HL-60 (cell line): Measurements from ENCODE around the gene VPS18.

Source experiments
- GABPA ChIP-seq: IDR thresholded peaks from 2 replicates; pipeline ENCODE4 v1.6.1; 2012; ENCODE audit warnings: low read depth
- POLR2AphosphoS5 ChIP-seq: IDR thresholded peaks from 2 replicates; pipeline ENCODE4 v1.6.1; 2012; ENCODE audit warnings: low read depth
- TF ChIP-seq, protein P1 (sequence below): IDR thresholded peaks from one replicate; pipeline ENCODE4 v1.5.1; 2011; ENCODE audit warnings: low read length, control low read depth, inconsistent platforms; ENCODE audit not compliant: insufficient read depth

DNA sequence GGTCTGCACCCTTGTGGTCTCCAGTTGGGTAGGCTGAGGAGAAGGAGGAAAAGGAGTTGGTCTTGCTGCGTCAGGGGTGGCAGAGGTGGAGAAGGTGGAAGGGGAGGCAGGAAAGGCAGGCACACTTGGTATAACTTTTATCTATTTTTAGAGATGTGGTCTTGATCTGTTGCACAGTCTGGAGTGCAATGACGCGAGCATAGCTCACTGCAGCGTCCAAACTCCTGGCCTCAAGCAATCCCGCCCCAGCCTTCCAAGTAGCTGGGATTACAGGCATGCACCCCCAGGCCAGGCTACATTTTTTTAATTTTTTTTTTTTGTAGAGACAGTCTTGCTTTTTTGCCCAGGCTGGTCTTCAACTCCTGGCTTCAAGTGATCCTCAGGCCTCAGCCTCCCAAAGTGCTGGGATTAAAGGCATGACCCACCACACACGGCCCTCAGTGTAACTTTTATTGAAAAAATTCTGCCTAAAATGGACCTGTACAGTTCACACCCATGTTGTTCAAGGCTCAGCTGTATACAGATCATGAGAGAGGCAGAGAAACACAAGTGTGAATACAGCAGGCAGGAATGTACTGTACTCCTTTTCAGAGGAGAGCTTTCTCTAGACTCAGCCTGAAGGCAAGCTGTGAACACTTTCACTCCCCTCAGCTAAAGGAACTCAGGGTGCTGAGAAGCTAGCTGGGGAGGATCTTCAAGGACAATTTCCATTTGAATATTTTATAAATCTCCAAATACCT is 18.1 kb upstream of the VPS18 start:
- no peak for TF ChIP-seq POLR2AphosphoS5
- TF ChIP-seq, protein P1, sequence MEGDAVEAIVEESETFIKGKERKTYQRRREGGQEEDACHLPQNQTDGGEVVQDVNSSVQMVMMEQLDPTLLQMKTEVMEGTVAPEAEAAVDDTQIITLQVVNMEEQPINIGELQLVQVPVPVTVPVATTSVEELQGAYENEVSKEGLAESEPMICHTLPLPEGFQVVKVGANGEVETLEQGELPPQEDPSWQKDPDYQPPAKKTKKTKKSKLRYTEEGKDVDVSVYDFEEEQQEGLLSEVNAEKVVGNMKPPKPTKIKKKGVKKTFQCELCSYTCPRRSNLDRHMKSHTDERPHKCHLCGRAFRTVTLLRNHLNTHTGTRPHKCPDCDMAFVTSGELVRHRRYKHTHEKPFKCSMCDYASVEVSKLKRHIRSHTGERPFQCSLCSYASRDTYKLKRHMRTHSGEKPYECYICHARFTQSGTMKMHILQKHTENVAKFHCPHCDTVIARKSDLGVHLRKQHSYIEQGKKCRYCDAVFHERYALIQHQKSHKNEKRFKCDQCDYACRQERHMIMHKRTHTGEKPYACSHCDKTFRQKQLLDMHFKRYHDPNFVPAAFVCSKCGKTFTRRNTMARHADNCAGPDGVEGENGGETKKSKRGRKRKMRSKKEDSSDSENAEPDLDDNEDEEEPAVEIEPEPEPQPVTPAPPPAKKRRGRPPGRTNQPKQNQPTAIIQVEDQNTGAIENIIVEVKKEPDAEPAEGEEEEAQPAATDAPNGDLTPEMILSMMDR: no peak
- TF ChIP-seq GABPA: no peak
